ENCODE results near the gene CCL20.

CCL20 gene

DNA sequence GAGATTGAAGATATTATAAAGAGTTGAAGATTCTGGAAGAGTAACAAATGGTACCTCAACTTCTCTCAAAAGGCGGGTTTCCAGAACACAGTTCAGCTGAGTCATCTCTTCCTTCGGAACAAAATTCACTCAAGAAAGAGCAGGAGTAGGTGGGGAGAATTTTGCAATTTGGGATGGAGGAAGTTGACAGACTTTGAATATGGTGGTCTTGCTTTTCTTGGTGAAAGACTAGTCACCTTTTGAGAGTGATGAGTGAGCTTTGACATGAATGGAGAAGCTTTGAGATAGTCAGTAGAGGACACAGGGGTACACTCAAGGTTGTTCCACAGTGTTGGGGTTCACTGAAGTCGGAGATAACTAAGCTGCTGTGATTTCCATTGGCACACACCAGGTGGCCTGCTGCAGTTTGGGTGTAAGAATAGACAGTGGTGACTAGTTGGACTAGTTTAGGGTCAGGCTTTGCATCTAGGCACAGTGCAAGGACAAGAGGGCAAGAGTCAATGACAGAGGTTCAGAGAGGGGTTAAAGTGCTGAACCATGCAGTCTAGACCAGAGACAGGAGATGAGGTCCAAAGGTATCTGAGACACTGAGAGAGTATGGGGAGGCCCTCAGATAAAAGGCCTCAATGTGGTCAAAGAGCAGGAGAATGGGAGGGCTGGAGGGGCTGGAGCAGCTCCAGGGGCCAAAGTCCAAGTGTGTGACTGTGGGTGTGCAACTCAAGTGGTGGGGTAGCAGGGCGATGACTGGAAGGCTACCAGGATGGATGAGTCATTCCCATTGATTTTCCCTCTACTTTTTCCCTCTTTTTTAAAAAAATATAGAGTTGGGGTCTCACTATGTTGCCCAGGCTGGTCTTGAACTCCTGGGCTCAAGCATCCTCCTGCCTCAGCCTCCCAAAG lies 7.7 kb downstream of the CCL20 start:
- Histone ChIP-seq H3K9me3 (ENCODE audit: control insufficient read depth in 2 of 2, low read length in 2 of 2) (peaks cover 0 to 5% of the 10 kb centered on the region in 2 donors), H3K36me3 (ENCODE audit: control insufficient read depth in 2 of 2, insufficient read depth in 2 of 2, low read length in 2 of 2) (no peaks in the 10 kb centered on the region), H3K27ac (ENCODE audit: low read length) (no peak overlapping the region), H3K27me3 (ENCODE audit: control insufficient read depth in 1 of 2, insufficient read depth in 2 of 2, low read length in 2 of 2) (no peaks in the 10 kb centered on the region), H3K4me1 (ENCODE audit: control insufficient read depth, insufficient read depth, low read length) (no peaks in the 10 kb centered on the region), H3K9ac (ENCODE audit: low read length in 2 of 2) (no peak overlapping the region), H3K4me3 (ENCODE audit: low read length in 2 of 2) (no peak overlapping the region)

DNA sequence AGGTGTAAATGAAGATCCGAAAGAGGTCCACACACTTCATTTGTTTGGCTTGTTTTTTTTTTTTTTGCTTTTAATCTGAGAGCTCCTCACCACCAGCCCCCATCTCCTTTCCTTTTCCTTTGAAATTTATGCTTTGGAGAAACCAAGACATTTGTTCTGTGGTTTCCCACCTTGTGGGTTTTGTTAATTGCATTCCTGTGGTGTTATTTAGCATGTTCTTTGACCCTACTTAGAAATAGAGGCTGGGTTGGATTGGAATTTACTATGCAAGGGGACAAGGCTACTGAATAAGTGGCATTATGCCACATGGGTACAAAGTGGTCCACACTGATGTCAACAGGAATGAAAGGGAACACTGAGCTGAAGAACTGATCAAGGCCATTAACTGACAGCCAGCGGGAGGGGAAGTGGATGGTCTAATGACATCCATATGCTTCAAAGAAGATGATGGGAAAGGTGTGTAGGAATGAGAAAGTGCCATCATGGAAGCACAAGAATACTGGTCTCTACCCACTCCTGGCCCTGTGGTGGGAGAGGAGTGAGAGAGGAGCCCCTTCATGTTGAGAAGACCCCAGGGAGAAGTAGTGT lies 8.9 kb downstream of the CCL20 start:
- Histone ChIP-seq H3K4me1 (ENCODE audit: control insufficient read depth, insufficient read depth, low read length) (no peaks in the 10 kb centered on the region), H3K36me3 (ENCODE audit: control insufficient read depth in 2 of 2, insufficient read depth in 2 of 2, low read length in 2 of 2) (no peaks in the 10 kb centered on the region), H3K9ac (ENCODE audit: low read length in 2 of 2) (no peak overlapping the region), H3K27me3 (ENCODE audit: control insufficient read depth in 1 of 2, insufficient read depth in 2 of 2, low read length in 2 of 2) (no peaks in the 10 kb centered on the region), H3K4me3 (ENCODE audit: low read length in 2 of 2) (no peak overlapping the region), H3K9me3 (ENCODE audit: control insufficient read depth in 2 of 2, low read length in 2 of 2) (peaks cover 2 to 5% of the 10 kb centered on the region in 2 donors), H3K27ac (ENCODE audit: low read length) (no peak overlapping the region)

GRCh38 chr2:227823922-227824321 lies 10.3 kb downstream of the CCL20 start:
- Histone ChIP-seq H3K9me3 (ENCODE audit: control insufficient read depth in 2 of 2, low read length in 2 of 2) (peaks cover 2 to 5% of the 10 kb centered on the region in 2 donors), H3K36me3 (ENCODE audit: control insufficient read depth in 2 of 2, insufficient read depth in 2 of 2, low read length in 2 of 2) (no peaks in the 10 kb centered on the region), H3K4me1 (ENCODE audit: control insufficient read depth, insufficient read depth, low read length) (no peaks in the 10 kb centered on the region), H3K4me3 (ENCODE audit: low read length in 2 of 2) (no peak overlapping the region), H3K9ac (ENCODE audit: low read length in 2 of 2) (no peak overlapping the region), H3K27ac (ENCODE audit: low read length) (no peak overlapping the region), H3K27me3 (ENCODE audit: control insufficient read depth in 1 of 2, insufficient read depth in 2 of 2, low read length in 2 of 2) (no peaks in the 10 kb centered on the region)

DNA sequence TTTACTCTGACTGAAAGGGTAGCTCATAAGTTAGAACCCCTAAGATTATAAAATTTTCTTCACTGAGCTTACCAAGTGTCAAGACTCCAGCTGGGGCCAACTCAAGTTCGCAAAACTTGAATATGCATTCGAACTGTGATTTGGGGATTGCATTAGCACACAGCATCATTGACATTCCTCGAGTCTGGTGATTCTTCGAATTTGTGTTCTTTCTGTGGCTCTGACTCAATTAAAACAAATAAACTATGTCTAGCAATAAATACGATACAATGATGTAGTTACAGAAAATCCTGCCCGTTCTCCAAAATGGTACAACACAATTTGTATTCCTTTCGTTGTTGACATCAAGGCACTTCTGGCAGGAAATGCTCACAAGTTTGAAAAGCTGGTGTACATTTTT lies 11.1 kb downstream of the CCL20 start:
- Histone ChIP-seq H3K27ac (ENCODE audit: low read length) (no peak overlapping the region), H3K9me3 (ENCODE audit: control insufficient read depth in 2 of 2, low read length in 2 of 2) (peaks cover 2 to 5% of the 10 kb centered on the region in 2 donors), H3K9ac (ENCODE audit: low read length in 2 of 2) (no peak overlapping the region), H3K36me3 (ENCODE audit: control insufficient read depth in 2 of 2, insufficient read depth in 2 of 2, low read length in 2 of 2) (no peaks in the 10 kb centered on the region), H3K4me3 (ENCODE audit: low read length in 2 of 2) (no peak overlapping the region), H3K4me1 (ENCODE audit: control insufficient read depth, insufficient read depth, low read length) (no peaks in the 10 kb centered on the region), H3K27me3 (ENCODE audit: control insufficient read depth in 1 of 2, insufficient read depth in 2 of 2, low read length in 2 of 2) (no peaks in the 10 kb centered on the region)

- no peak overlapping the region for H3K27ac ChIP-seq (ENCODE audit: low read length)
- H3K9ac ChIP-seq (ENCODE audit: low read length in 2 of 2): no peak overlapping the region
- H3K27me3 ChIP-seq (ENCODE audit: control insufficient read depth in 1 of 2, insufficient read depth in 2 of 2, low read length in 2 of 2): no peaks in the 10 kb centered on the region
- no peaks in the 10 kb centered on the region for H3K4me1 ChIP-seq (ENCODE audit: control insufficient read depth, insufficient read depth, low read length)
- H3K4me3 ChIP-seq (ENCODE audit: low read length in 2 of 2): no peak overlapping the region
- H3K9me3 ChIP-seq (ENCODE audit: control insufficient read depth in 2 of 2, low read length in 2 of 2): peaks cover 2 to 5% of the 10 kb centered on the region in 2 donors
- H3K36me3 ChIP-seq (ENCODE audit: control insufficient read depth in 2 of 2, insufficient read depth in 2 of 2, low read length in 2 of 2): no peaks in the 10 kb centered on the region
Measured at GRCh38 chr2:227826019-227826521, 12.4 kb downstream of the CCL20 start.

DNA sequence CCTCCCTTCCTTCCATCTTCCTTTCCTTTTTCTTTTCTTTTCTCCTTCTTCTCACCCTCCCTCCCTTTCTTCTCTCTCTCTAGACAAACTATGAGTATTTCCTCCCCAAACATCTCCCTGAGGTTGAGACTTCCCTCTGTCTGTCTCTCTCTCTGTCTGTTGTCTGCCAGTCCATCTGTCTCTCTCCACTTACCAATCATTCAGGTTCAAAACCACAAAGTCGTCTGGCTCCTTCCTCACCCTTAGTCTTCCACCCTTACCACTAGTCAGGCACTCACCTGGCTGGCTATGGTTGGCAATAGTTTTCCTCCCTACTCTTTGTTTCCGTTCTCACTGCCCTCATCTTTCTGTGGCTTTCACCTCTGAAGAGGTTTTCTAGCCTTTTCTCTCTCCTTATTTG lies 12.9 kb downstream of the CCL20 start:
- Histone ChIP-seq H3K27ac (ENCODE audit: low read length) (no peak overlapping the region), H3K9me3 (ENCODE audit: control insufficient read depth in 2 of 2, low read length in 2 of 2) (peaks cover 2 to 5% of the 10 kb centered on the region in 2 donors), H3K9ac (ENCODE audit: low read length in 2 of 2) (no peak overlapping the region), H3K4me1 (ENCODE audit: control insufficient read depth, insufficient read depth, low read length) (no peaks in the 10 kb centered on the region), H3K27me3 (ENCODE audit: control insufficient read depth in 1 of 2, insufficient read depth in 2 of 2, low read length in 2 of 2) (no peaks in the 10 kb centered on the region), H3K4me3 (ENCODE audit: low read length in 2 of 2) (no peak overlapping the region), H3K36me3 (ENCODE audit: control insufficient read depth in 2 of 2, insufficient read depth in 2 of 2, low read length in 2 of 2) (no peaks in the 10 kb centered on the region)

DNA sequence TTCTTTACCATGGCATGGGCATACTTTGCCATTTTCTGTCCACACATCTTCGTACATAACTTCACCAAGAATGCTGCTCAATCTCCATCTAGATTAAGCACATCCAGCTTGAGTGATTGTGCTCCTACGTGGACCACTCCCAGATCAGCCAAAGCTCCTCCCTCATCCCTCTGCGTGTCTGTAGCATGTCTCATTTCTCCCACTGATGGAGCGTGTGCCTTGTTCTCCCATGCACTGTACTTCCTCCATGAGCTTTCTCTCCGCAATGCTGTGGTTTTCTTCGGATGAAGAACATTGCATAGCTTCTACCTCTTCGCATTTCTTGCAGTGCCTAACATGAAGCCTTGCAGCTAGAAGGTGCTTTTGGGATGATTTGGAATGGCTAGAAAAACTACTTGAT lies 13.5 kb downstream of the CCL20 start:
- Histone ChIP-seq H3K9me3 (ENCODE audit: control insufficient read depth in 2 of 2, low read length in 2 of 2) (peaks cover 2 to 5% of the 10 kb centered on the region in 2 donors), H3K9ac (ENCODE audit: low read length in 2 of 2) (no peak overlapping the region), H3K27me3 (ENCODE audit: control insufficient read depth in 1 of 2, insufficient read depth in 2 of 2, low read length in 2 of 2) (no peaks in the 10 kb centered on the region), H3K4me1 (ENCODE audit: control insufficient read depth, insufficient read depth, low read length) (no peaks in the 10 kb centered on the region), H3K4me3 (ENCODE audit: low read length in 2 of 2) (no peak overlapping the region), H3K27ac (ENCODE audit: low read length) (no peak overlapping the region), H3K36me3 (ENCODE audit: control insufficient read depth in 2 of 2, insufficient read depth in 2 of 2, low read length in 2 of 2) (no peaks in the 10 kb centered on the region)

DNA sequence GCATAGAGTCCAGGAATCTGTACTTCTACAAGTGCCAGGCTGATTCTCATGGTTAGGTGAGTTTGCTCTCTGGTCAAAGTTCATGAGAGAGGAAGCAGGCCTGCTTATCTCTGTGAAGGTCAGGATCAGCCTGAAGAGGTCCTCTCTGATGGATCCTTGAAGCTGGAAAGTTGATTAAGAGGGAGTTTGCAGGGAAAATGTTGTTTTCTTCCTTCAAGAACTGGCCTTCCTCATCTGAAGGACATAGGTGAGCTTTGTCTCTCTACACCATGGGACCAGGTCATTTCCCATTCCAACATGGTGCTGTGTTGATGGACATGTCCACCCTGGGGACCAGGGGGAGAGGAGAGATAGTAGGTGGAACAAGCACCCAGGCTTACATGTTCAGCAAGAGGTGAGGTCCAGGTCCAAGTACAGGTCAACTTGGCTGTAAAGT lies 14.9 kb downstream of the CCL20 start:
- Histone ChIP-seq H3K4me3 (ENCODE audit: low read length in 2 of 2) (no peak overlapping the region), H3K9me3 (ENCODE audit: control insufficient read depth in 2 of 2, low read length in 2 of 2) (peaks cover 0 to 2% of the 10 kb centered on the region in 2 donors), H3K36me3 (ENCODE audit: control insufficient read depth in 2 of 2, insufficient read depth in 2 of 2, low read length in 2 of 2) (no peaks in the 10 kb centered on the region), H3K9ac (ENCODE audit: low read length in 2 of 2) (no peak overlapping the region), H3K4me1 (ENCODE audit: control insufficient read depth, insufficient read depth, low read length) (no peaks in the 10 kb centered on the region), H3K27ac (ENCODE audit: low read length) (no peak overlapping the region), H3K27me3 (ENCODE audit: control insufficient read depth in 1 of 2, insufficient read depth in 2 of 2, low read length in 2 of 2) (no peaks in the 10 kb centered on the region)

GRCh38 chr2:227829337-227829736 lies 15.7 kb downstream of the CCL20 start:
- no peak overlapping the region for H3K9ac ChIP-seq (ENCODE audit: low read length in 2 of 2)
- H3K9me3 ChIP-seq (ENCODE audit: control insufficient read depth in 2 of 2, low read length in 2 of 2): peaks cover 0 to 2% of the 10 kb centered on the region in 2 donors
- H3K36me3 ChIP-seq (ENCODE audit: control insufficient read depth in 2 of 2, insufficient read depth in 2 of 2, low read length in 2 of 2): no peaks in the 10 kb centered on the region
- no peaks in the 10 kb centered on the region for H3K27me3 ChIP-seq (ENCODE audit: control insufficient read depth in 1 of 2, insufficient read depth in 2 of 2, low read length in 2 of 2)
- no peak overlapping the region for H3K4me3 ChIP-seq (ENCODE audit: low read length in 2 of 2)
- no peak overlapping the region for H3K27ac ChIP-seq (ENCODE audit: low read length)
- H3K4me1 ChIP-seq (ENCODE audit: control insufficient read depth, insufficient read depth, low read length): no peaks in the 10 kb centered on the region

DNA sequence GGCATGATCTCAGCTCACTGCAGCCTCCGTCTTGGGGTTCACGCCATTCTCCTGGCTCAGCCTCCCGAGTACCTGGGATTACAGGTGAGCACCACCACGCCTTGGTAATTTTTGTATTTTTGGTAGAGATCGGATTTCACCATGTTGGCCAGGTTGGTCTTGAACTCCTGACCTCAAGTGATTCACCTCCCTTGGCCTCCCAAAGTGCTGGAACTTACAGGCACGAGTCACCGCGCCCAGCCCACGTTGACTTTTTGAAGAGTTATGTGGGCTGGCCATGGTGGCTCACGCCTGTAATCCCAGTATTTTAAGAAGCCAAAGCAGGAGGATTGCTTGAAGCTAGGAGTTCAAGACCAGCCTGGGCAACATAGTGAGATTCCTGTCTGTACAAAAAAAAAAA lies 20.8 kb downstream of the CCL20 start:
- no peak overlapping the region for H3K9ac ChIP-seq (ENCODE audit: low read length in 2 of 2)
- H3K27me3 ChIP-seq (ENCODE audit: control insufficient read depth in 1 of 2, insufficient read depth in 2 of 2, low read length in 2 of 2): no peaks in the 10 kb centered on the region
- no peaks in the 10 kb centered on the region for H3K36me3 ChIP-seq (ENCODE audit: control insufficient read depth in 2 of 2, insufficient read depth in 2 of 2, low read length in 2 of 2)
- no peak overlapping the region for H3K27ac ChIP-seq (ENCODE audit: low read length)
- H3K4me3 ChIP-seq (ENCODE audit: low read length in 2 of 2): no peak overlapping the region
- no peaks in the 10 kb centered on the region for H3K4me1 ChIP-seq (ENCODE audit: control insufficient read depth, insufficient read depth, low read length)
- no peaks in the 10 kb centered on the region for H3K9me3 ChIP-seq (ENCODE audit: control insufficient read depth in 2 of 2, low read length in 2 of 2)

Data from stomach smooth muscle (tissue), 2 donors.